ENCODE measurements around the gene MPDZ.

GRCh38 chr9:13190040-13190439, 89.5 kb downstream of the MPDZ start:
- TF ChIP-seq CTCF (IDR thresholded peaks at IDR 0.05; ENCODE audit: low read depth, low read length) (no peak), EZH2phosphoT487 (IDR thresholded peaks at IDR 0.05; ENCODE audit: low read depth) (no peak)

Data from OCI-LY3 (cell line).